ENCODE results near the gene CCDC12.

Gene CCDC12

DNA sequence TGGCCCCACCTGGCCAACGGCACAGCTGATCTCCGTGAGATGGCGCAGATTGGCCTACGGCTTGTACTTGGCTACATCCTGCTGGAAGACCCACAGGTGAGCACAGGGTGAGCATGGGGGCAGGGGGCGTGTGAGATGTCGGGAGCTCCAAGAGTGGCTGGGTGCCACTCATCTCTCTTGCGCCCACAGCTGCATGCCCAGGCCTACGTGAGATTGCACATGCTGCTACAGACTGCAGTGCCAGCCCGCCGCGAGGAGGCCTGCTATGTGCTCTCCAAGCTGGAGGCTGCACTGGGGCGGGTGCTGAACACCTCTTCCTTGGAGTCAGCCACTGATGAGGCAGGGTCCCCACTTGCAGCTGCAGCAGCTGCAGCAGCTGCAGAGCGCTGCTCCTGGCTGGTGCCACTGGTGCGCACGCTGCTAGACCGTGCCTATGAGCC, 25.2 kb upstream of the CCDC12 start:
- H3K27ac ChIP-seq (replicated peaks) = no peak overlapping the region
- H3K4me3 ChIP-seq (replicated peaks; ENCODE audit: insufficient read depth, low read length) = no peak overlapping the region
- TF ChIP-seq, protein P1, sequence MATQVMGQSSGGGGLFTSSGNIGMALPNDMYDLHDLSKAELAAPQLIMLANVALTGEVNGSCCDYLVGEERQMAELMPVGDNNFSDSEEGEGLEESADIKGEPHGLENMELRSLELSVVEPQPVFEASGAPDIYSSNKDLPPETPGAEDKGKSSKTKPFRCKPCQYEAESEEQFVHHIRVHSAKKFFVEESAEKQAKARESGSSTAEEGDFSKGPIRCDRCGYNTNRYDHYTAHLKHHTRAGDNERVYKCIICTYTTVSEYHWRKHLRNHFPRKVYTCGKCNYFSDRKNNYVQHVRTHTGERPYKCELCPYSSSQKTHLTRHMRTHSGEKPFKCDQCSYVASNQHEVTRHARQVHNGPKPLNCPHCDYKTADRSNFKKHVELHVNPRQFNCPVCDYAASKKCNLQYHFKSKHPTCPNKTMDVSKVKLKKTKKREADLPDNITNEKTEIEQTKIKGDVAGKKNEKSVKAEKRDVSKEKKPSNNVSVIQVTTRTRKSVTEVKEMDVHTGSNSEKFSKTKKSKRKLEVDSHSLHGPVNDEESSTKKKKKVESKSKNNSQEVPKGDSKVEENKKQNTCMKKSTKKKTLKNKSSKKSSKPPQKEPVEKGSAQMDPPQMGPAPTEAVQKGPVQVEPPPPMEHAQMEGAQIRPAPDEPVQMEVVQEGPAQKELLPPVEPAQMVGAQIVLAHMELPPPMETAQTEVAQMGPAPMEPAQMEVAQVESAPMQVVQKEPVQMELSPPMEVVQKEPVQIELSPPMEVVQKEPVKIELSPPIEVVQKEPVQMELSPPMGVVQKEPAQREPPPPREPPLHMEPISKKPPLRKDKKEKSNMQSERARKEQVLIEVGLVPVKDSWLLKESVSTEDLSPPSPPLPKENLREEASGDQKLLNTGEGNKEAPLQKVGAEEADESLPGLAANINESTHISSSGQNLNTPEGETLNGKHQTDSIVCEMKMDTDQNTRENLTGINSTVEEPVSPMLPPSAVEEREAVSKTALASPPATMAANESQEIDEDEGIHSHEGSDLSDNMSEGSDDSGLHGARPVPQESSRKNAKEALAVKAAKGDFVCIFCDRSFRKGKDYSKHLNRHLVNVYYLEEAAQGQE (IDR thresholded peaks at IDR 0.05; ENCODE audit: insufficient replicate concordance, low read depth) = no peak
- TF ChIP-seq GABPA (IDR thresholded peaks at IDR 0.05; ENCODE audit: low read depth) (no peak), POLR2AphosphoS5 (IDR thresholded peaks at IDR 0.05; ENCODE audit: low read depth) (no peak), SPI1 (IDR thresholded peaks at IDR 0.05; ENCODE audit: borderline replicate concordance, low read depth) (no peak)
- TF ChIP-seq, protein P2, sequence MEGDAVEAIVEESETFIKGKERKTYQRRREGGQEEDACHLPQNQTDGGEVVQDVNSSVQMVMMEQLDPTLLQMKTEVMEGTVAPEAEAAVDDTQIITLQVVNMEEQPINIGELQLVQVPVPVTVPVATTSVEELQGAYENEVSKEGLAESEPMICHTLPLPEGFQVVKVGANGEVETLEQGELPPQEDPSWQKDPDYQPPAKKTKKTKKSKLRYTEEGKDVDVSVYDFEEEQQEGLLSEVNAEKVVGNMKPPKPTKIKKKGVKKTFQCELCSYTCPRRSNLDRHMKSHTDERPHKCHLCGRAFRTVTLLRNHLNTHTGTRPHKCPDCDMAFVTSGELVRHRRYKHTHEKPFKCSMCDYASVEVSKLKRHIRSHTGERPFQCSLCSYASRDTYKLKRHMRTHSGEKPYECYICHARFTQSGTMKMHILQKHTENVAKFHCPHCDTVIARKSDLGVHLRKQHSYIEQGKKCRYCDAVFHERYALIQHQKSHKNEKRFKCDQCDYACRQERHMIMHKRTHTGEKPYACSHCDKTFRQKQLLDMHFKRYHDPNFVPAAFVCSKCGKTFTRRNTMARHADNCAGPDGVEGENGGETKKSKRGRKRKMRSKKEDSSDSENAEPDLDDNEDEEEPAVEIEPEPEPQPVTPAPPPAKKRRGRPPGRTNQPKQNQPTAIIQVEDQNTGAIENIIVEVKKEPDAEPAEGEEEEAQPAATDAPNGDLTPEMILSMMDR (IDR thresholded peaks at IDR 0.05; ENCODE audit: insufficient read depth, low read length) = no peak
- DNase-seq (ENCODE audit: low read depth in 1 of 2, low spot score in 1 of 2) = no peak
- no peaks in the 10 kb centered on the region for H3K27me3 ChIP-seq (ENCODE audit: insufficient read depth, poor library complexity, severe bottlenecking)

DNA sequence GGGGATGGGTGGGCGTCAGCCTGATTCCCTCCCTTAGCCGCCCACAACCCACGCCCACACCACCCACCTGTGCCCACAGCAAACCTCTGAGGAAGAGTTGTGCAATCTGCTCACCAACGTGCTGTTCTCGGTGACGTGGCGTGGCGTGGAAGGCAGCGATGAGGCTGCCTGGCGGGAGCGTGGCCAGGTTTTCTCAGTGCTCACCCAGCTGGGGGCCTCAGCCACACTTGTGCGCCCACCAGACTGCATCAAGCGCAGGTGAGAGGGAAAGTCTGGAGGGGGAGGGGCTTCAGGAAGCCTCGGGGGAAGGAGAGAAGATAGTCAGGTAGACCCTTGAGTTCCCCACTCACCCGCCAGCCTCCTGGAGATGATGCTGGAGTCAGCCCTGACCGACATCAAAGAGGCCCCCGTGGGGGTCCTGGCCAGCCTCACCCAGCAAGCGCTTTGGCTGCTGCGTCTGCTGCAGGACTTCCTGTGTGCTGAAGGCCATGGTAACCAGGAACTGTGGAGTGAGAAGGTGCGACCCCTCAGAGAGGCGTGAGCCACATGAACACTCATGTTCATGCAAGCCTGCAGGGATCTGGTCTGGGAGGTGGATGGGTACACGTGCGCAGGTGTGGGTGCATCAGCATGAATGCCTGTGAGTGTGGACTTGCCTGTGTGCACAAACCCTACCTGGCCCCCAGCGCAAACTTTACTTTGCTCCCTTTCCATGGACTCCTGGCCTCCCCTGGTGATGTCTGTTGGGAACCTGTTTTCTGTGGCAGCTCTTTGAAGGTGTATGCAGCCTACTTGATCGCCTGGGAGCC, 24.6 kb upstream of the CCDC12 start:
- DNase-seq (ENCODE audit: low read depth in 1 of 2, low spot score in 1 of 2) = no peak
- Histone ChIP-seq H3K4me3 (replicated peaks; ENCODE audit: insufficient read depth, low read length) (no peak overlapping the region), H3K27ac (replicated peaks) (no peak overlapping the region), H3K27me3 (ENCODE audit: insufficient read depth, poor library complexity, severe bottlenecking) (no peaks in the 10 kb centered on the region)
- TF ChIP-seq, protein P1 (IDR thresholded peaks at IDR 0.05; ENCODE audit: insufficient replicate concordance, low read depth) = no peak
- TF ChIP-seq SPI1 (IDR thresholded peaks at IDR 0.05; ENCODE audit: borderline replicate concordance, low read depth) (no peak), POLR2AphosphoS5 (IDR thresholded peaks at IDR 0.05; ENCODE audit: low read depth) (no peak), GABPA (IDR thresholded peaks at IDR 0.05; ENCODE audit: low read depth) (no peak)
- TF ChIP-seq, protein P2 (IDR thresholded peaks at IDR 0.05; ENCODE audit: insufficient read depth, low read length) = no peak

DNA sequence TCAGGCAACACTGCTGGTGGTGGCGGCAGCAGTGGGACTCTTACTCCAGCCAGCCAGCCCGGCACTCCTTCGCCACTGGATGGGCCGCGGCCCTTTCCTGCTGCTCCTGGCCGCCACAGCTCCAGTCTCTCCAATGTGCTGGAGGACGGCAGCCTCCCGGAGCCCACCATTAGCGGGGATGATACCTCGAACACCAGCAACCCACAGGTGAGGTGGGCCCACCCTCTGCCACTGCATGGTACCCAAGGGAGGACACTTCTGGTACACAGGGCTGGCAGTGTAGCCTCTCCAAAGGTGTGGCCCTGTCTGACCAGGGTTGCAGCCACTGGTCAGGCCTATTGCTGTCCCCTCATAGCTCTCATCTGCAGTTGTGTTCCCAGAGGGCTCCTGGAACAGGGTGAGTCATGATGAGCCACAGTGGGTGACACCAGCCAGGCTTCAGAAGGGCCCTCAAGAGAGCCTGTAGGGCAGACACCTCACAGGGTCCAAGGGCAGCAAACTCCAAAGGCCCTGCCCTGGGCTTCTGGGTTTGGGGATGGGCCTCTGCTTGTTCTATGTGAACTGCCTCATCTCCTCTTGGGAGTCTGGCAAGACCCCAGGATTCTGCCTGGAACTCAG, 23.8 kb upstream of the CCDC12 start:
- no peak for DNase-seq (ENCODE audit: low read depth in 1 of 2, low spot score in 1 of 2)
- TF ChIP-seq GABPA (IDR thresholded peaks at IDR 0.05; ENCODE audit: low read depth) = no peak
- Histone ChIP-seq H3K4me3 (replicated peaks; ENCODE audit: insufficient read depth, low read length) (no peak overlapping the region), H3K27me3 (ENCODE audit: insufficient read depth, poor library complexity, severe bottlenecking) (no peaks in the 10 kb centered on the region), H3K27ac (replicated peaks) (no peak overlapping the region)

DNA sequence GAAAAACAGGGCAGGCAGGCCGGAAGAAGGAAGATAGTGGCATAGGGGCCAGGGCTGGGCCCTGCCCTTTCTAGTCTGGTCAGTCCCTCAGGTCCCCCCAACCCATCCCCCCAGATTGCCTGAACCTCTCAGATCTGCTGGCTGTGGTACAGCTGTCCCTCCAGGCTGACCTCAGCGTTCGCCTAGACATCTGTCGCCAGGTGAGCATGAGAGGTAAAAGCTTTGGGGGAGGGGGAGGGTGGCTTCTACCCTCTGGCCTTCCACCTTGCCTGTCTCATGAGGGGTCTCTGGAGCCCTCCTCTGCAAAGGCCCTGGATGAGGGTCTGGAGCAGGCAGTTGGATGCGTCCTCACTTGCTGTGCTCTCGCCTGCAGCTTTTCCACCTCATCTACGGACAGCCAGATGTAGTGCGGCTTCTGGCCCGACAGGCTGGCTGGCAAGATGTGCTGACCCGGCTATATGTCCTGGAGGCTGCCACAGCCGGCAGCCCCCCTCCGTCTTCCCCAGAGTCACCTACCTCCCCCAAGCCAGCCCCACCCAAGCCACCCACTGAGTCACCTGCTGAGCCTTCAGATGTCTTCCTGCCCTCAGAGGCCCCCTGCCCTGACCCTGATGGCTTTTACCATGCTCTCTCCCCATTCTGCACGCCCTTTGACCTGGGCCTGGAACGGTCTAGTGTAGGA, 23.1 kb upstream of the CCDC12 start:
- Histone ChIP-seq H3K27me3 (ENCODE audit: insufficient read depth, poor library complexity, severe bottlenecking) (no peaks in the 10 kb centered on the region), H3K27ac (replicated peaks) (no peak overlapping the region), H3K4me3 (replicated peaks; ENCODE audit: insufficient read depth, low read length) (no peak overlapping the region)
- no peak for TF ChIP-seq POLR2AphosphoS5 (IDR thresholded peaks at IDR 0.05; ENCODE audit: low read depth)
- TF ChIP-seq GABPA (IDR thresholded peaks at IDR 0.05; ENCODE audit: low read depth) = no peak
- TF ChIP-seq, protein P1 (IDR thresholded peaks at IDR 0.05; ENCODE audit: insufficient replicate concordance, low read depth) = no peak
- TF ChIP-seq, protein P2 (IDR thresholded peaks at IDR 0.05; ENCODE audit: insufficient read depth, low read length) = no peak
- no peak for TF ChIP-seq SPI1 (IDR thresholded peaks at IDR 0.05; ENCODE audit: borderline replicate concordance, low read depth)
- DNase-seq (ENCODE audit: low read depth in 1 of 2, low spot score in 1 of 2) = no peak

Measured in HL-60 (cell line).